Glomerular visceral epithelial cell (primary cell): Measurements from ENCODE around the gene AGK.
"Not testable (repeated sequence)": the region's sequence is repeated elsewhere in the genome, so short reads cannot be mapped to it uniquely, and the experiment has no call there.

Experiments
- DNase-seq: peaks from one replicate; pipeline ENCODE4 v3.0.0-alpha.2; 2016; ENCODE audit errors: extremely low spot score

The AGK gene

DNA sequence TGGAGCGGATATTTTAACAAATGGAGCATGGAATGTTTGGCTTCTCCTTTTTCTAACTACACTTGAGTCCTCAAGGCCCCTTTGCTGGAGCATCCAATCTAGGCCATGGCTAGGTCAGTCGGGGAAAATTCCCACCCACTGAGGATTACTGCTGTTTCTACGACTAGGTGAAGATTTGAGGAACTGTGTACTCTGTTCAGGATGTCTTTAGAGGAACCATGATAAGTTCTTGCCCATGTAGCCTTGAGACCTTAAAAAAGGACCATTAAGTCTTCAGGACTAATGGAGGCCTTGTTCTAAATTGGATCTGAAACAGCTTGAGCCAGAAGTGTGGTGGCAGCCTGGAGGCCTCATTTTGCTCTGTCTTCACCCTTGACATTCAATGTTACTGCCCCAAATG, 6.2 kb downstream of the AGK start:
- DNase-seq = no peak

DNA sequence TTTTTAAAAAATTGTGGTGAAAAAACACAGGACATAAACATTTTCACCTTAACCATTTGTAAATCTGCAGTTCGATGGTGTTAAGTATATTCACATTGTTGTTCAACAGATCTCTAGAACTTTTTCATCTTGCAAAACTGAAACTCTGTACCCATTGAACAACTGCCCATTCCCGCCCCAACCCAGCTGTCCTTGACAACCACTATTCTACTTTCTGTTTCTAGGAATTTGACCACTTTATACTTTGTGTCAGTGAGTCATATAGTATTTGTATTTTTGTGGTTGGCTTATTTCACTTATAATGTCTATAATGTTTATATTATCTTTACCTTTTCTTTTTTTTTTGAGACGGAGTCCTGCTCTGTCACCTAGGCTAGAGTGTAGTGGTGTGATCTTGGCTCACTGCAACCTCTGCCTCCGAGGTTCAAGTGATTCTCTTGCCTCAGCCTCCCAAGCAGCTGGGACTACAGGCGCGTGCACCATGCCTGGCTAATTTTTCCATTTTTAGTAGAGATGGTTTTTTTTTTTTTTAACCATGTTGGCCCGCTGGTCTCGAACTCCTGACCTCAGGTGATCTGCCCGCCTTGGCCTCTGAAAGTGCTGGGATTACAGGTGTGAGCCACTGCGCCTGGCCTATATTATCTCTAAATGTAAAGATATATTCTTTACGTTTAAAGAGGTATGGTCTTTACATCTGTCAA, 6.8 kb downstream of the AGK start:
- DNase-seq = peak; percentile 37

DNA sequence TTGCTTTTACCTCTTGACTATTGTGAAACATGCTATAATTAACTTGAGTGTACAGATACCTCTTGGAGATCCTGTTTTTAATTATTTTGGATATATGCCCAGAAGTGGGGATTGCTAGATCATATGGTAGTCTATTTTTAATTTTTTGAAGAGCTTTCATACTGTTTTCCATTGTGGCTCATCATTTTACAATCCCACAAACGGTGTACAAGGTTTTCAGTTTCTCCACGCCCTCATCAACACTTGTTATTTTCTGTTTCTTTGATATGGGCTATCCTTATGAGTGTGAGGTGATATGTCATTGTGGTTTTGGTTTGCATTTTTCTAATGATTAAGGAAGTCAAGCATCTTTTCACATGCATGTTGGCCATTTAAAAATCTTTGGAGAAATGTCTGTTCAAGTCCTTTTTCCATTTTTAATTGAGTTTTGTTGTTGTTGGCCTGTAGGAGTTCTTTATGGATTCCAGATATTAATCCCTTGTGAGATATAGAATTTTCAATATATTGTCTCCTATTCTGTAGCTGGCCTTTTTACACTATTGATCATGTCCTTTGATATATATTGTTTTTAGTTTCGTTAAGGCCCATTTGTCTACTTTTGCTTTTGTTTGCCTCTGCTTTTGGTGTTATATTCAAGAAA, 7.5 kb downstream of the AGK start:
- DNase-seq = peak; percentile 33

DNA sequence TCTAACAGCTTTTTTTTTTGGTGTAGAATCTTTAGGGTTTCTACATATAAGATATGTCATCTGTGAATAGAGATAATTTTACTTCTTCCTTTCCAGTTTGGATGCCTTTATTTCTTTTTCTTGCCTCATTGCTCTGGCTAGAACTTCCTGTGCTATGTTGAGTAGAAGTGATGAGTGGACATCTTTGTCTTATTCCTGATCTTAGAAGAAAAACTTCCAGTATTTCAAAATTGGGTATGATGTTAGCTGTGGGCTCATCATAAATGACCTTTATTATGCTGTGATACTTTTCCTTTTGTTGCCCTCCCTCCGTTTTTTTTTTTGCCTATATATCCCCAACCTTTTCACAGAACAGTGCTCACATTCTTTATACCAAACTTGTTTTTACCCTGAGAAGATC, 8.8 kb downstream of the AGK start:
- no peak for DNase-seq

DNA sequence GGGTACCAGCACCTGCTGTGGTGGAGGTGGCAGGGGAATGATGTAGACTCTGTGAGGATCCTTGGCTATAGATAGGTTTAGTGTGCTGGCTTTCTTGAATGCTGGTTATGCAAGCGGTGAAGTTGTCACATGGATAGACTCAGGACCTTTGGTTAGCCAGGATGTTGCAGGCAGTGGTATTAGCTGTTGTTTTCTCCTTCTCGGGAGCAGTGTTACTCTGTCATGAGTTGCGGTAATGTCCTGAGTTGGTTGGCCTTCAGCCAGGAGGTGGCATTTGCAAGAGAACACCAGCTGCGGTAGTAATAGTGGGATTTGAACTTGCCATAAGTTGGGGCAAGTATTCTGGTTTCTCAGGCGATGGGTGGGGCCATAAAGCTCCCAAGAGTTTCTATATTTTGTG, 10.8 kb downstream of the AGK start:
- no peak for DNase-seq

DNA sequence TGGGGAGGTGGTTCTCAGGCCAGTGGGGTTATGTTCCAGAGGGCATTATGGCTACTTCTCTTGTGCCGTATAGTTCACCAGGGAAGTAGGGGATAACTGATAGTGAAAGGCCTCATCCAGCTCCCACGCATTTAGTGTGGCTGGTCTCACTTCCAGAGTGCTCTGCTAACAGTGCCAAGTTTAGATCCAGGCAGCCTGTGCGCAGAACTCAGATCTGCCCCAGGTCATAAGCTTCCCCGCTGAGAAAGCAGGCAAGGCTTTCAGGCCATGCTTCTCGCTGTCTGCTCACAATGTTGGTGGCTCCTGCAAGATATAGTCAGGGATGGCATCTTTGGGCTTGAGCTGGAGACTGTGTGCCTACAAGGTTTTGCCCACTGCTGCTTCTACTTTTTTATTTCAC, 11.3 kb downstream of the AGK start:
- no peak for DNase-seq

DNA sequence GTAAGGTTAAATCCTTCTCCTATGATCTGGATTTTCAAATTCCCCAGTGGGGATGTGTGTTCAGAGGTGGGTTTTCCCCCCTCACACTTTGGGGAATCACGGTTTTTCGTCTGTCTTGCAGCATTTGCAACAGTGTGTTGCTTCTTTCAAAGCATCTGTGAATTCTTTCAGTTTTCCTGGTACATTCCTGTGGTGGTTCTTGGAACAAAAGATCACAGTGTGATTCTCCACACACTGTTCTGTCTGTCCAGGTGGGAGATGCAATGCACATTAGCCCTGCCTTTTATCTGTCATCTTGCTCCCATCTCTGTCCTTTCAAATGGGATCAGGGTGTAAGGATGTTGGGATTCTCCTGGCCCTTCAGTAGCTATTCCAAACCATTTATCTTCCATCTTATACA, 11.8 kb downstream of the AGK start:
- DNase-seq = no peak

DNA sequence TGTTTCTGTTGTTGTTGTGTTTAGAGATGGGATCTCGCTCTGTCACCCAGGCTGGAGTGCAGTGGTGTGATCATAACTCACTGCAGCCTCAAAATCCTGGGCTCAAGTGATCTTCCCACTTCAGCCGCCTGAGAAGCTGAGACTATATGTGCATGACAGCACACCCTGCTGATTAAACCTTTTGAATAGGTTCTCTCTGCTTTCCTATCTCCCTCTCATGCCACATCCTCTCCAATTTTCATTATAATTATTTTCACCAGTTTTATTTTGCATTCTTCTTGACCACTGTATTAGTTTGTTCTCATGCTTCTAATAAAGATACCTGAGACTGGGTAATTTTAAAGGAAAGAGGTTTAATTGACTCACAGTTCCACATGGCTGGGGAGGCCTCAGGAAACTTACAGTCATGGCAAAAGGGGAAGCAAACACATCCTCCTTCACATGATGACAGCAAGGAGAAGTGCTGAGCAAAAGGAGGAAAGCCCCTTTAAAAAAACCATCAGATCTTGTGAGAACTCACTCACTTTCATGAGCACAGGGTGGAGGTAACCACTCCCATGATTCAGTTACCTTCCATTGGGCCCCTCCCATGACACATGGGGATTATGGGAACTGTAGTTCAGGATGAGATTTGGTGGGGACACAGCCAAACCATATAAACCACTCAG, 12.9 kb downstream of the AGK start:
- DNase-seq = no peak

DNA sequence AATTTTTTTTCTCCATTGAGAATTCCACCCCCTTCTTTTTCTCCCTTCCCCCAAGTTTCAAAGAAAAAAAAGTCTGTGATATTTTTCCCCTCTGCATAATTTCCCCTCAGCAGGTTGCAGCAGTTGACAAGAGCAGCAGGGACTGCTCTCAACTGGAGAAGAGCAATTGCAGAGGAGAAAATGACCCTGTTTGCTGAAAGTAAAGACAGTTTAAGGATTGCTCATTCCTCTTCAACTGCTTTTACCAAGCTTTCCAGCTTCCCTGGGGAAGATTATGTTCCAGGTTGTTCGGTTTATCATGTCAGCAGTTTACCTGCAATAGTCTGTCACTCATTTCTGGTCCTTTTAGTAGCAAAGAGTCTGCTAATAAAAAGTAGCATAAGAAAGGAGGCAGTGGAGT, 16.2 kb downstream of the AGK start:
- DNase-seq = no peak

DNA sequence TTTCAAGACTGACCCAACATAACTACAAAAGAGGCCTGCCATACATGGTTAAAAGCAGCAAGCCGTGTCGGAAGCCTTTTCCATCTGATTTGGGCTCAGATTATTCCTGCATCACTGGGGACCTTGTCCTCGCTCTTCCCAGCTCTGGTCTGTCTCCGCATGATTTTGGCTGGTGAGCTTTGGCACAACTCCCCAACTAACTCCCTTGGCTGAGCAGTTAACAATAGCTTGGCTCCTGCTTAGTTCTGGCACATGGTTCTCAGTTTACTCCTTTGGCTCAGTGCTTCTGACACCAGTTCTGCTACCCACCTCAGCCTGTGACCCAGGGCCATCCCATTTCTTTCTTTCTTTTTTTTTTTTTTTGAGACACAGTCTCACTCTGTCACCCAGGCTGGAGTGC, 17.0 kb downstream of the AGK start:
- DNase-seq = no peak

DNA sequence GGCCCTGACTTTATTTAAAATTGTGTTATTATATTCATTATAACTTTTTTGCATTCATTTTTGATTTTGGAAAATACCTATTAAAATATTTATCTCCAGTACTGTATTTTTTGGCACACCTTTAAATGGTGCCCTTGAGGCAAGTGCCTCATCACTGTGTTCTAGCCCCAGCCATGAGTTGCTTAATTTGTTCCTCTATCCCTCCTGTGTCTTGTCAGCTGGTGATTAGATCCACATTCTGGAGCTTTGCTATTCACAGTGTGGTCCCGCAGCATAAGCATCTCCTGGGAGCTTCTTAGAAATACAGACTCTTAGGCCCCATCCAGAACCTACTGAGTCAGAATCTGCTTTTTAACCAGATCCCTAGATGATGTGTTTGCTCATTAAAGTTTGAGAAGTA, 19.8 kb downstream of the AGK start:
- no peak for DNase-seq

DNA sequence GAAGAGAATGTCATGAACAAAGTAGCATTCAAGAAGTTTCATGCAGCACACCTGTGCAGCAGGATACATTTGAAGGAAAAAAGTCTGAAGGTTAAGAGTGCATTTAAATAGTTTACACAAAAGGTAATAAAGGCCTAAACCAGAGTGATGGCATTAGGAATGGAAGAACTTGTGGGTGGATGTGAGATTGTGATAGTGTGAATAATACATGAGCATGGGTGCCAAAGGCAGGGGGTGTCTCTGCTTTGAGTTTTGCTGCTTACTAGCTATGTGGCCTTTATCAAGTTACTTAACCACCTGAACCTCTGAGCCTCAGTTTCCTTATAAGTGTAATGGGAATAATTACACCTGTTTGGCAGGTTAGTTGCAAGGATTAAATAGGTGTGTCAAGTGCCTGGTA, 21.0 kb downstream of the AGK start:
- DNase-seq = no peak

DNA sequence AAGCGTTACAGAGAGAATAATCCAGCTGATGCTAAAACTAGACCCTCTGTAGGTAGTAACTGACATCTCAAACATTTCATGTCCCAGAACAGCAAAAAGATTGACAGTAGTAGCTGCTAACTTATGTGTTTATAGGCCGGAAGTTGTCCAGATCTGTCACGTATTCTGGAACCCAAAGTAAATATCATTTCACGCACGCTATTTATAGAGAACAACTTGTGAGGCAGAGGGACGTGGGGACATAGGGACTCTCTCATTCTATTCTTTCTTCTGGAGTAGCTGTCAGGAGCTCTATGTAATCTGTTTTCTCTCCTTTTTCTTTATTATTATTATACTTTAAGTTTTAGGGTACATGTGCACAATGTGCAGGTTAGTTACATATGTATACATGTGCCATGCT, 22.3 kb downstream of the AGK start:
- DNase-seq = no peak

DNA sequence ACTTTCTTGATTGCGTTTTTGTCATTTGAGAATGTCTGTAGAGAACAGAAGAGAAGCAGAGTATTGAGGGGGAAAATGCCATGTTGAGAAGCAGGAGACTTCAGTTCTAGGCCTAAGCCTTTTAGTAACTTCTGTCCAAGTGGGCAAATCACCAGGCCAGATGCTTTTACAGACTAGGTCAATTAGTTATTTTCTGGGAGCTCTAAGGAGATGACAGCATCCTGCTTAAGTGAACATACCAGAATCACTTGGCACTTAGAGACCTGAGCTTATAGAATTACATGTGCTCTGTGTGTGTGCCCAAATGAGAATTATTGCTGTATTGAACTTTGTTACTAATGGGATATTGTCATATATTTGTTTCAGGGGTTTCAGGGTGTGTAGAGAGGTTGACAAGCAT, 24.0 kb downstream of the AGK start:
- no peak for DNase-seq

DNA sequence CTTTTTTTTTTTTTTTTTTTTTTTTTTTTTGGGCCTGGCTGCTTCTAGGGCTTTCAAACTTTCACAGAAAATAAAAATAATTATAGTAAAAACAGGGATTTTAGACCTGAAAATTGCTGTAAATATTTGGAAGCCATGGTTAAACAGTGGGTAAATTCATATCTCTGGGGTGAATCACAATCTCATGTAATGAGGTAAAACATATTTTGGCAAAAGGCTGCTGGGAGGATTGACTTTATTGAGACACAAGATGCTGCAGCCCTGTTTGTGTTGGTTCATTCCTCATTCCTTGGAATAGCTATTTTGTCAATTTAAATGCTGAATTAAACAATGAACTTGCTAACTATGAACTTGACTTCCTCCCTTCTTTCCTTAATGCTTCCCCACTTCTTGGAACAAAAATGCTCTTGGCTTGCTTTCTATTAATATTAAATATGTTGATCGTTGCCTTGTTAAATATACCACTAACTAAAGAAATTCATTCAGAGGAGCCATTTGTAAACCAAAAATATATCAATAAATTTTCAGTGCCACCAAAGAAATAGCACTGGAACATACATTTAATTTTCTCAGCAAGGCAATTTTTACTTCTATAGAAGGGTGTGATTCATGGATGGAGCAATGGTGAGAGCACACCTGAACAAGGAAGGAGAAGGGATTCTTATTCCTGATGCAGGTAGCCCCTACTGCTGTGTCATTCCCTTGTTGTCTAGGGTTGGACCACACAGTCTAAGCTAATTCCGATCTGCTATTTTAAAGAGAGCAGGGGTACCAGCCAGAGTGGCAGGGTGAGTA, 24.6 kb downstream of the AGK start:
- no peak for DNase-seq

DNA sequence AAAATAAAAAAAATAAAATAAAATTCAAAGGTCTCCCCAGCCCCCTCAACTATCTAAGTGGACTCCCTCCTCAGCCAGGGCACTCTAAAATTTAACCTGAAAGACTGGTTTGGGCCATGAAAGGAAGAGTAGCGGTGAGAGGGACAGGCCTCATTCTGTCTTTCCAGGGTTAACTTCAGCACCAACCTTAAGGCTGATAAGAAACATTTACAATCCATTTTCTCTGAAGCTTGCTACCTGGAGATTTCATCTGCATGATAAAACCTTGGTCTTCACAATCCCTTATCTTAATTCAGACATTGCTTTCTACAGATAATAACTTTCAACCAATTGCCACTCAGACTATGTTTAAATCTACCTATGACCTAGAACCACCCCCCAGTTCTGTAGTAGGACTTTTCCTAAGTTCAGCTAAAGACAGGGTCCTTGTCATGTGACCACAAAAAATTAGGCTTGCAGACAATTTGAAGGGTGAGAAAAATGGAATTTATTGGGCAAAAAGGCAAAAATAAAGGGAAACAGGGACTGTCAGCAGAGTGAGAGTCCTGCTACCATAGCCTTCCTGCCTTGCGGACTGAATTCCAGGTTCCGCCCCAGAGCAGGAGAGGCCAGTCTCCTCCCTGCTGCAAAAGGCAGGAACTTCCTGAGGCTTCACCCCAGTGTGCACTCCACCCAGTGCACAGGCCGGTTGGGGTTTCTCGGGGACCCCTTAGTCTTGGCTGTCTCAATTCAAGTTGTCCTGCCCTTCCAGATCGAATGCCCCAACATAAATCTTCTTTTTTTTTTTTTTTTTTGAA, 26.0 kb downstream of the AGK start:
- DNase-seq = no peak

DNA sequence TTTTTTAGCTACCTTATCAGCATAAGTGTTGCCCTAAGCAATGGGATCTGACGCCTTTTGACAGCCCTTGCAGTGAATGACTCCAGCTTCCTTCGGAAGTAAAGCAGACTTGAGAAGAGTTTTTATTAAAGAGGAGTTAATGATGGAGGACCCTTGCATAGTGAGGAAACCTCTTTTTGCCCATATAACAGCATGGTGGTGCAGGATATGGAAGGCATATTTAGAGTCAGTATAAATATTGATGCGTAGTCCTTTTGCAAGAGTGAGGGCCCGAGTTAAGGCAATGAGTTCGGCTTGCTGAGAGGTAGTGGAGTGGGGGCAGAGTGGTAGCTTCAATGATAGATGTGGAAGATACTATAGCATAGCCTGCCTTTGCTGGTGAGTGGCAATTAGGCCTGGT, 28.7 kb downstream of the AGK start:
- not testable (repeated sequence) for DNase-seq

DNA sequence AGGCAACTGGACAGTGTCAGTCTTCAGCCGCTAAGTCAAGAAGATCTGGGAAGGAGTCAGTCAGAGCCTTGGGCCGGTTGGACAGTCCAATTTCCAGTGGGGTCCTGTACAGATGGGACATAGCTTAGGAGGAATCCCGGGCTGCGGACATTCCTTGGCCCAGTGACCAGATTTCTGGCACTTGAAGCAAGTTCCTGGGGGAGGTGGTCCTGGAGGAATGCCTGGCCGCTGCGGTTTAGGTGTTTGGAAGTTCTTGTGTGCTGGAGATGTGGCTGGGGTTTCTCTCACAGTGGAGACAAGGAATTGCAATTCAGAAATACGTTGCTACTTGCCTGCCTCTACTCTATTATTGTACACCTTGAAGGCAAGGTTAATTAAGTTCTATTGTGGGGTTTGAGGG, 30.9 kb downstream of the AGK start:
- not testable (repeated sequence) for DNase-seq

DNA sequence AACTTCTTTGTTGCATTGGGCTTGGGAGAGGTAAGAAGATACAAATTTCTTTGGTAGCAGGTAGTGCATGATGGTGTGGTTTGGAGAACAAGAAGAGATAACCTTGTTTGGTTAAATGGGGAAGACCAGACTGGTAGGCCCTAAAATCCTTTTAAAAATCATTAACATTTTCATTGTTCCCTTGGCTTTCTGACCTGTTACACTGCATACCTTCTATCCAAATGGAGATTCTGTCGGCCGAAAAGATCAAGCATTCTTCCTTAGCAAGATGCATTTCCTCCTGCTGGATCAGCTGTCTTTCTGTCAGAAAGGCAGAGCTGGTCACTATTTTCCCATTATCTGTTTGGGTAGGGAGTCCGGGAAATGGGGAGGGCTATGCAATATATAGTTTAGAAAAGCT, 33.7 kb downstream of the AGK start:
- no peak for DNase-seq

DNA sequence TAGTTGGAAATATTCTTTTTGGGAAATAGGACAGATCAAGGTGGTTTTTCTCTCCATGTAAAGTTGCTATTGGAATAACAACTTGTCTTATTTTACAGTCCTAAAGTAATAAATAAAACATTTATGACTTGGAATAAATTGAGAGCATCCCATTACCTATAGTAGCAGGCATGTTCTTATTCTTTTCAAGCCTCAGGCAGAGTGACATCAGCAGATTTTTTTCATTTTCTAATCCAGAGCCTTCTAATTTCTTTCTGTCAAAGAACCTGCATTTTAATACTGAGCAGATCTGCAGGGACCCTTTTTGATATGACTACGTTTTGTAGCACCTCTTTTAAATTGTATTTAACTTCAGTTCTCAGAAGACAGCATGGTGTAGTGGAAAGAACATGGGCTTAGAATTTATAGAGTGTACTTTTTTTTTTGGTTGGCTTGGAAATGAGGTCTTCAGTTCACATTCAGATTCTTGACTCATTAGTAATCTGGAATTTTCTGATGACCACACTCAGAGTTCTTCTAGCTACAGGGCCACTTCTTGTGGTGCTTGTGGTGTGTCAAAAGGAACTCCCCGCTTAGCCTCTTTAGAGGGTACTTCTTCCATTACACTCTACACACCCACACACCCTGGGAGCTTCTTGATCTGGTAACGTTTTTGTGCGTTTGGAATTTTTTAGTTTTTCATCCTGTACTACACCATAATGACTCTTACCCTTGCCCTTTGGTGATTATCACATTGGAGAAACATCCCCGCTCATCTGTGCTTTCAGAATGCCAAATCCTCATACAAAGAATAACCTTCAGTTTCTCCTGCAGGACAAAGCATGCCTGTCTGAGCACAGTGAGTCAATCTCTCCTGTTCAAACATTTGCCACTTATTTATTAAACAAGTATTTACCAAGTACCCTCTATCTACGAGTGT, 34.6 kb downstream of the AGK start:
- peak; percentile 88 for DNase-seq

DNA sequence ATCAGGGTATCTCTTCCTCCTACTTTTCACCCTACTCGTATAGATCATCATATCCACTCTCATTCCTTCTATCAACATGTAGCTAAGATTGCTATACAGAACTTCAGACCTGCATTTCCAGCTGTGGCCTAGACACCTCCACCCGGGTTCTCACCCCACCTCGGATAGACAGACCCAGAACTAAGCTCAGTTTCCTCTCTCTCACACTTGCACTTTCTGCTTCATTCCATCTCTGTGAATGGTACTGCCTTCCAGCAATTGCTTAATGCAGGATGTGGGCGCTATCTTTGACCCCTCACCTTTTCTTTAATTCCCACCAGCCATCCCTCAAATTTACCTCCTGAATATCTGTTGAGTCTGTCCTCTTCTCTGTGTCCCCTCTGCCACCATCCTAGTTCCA, 35.7 kb downstream of the AGK start:
- no peak for DNase-seq
